Measurements from ENCODE around the gene TMCC2.

The TMCC2 gene

DNA sequence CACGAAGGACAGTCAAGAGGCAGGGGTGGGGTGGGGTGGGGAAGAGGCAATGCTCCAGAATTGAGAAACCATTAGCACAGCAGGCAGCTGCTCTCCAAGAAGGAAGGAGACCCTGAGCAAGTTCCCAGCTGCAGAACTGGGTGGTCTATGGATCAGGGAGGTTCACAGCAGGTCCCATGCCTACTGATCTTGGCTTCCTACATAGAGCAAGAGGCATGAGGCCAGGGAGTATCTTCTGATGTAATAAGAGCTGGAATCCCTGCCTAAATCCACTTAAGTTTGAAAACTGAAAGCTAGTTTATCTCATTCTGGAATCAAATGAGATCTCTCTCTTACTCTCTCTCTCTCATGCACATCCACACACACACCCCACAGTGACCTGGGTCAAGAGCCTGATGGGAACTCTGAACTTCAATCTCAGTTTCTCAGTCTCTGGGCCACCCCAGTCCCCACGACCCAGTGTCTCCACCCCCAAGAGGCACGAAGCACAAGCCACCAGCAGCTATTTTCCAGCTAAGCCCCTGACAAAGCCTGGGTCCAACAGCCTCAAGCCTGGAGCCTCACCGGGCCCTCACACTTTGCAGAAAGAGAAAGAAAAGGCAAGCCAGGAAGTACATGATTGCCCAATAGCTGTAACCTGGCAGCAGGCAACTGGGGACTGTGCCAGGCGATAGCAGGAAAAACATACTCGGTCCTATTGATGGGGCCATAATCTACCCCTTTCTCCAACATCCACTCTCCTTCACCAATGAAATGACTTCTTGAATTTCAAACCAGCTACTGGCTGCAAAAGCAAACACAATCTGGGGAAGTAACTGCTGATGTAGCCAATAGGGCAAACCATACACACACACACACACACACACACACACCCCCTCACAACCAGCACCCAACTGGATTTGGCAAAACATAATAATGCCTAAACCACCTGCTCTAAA lies 91.6 kb downstream of the TMCC2 start:
- Histone ChIP-seq H4K20me1 (ENCODE audit: control insufficient read depth, insufficient read depth, low read depth, low read length) (peaks cover 12% of the 10 kb centered on the region), H3K4me2 (ENCODE audit: low read length) (peak overlapping the region; percentile 89), H3K36me3 (ENCODE audit: control insufficient read depth, low read length) (peaks cover 50% of the 10 kb centered on the region), H3K27ac (ENCODE audit: low read depth, low read length) (peak overlapping the region; percentile 76), H3K79me2 (ENCODE audit: control insufficient read depth, low read length) (peaks cover 73% of the 10 kb centered on the region), H3K4me3 (ENCODE audit: low read length) (peak overlapping the region; percentile 99), H3K9me2 (replicated peaks; ENCODE audit: control insufficient read depth, low read length) (no peaks in the 10 kb centered on the region), H3K27me3 (ENCODE audit: control insufficient read depth, low read length) (no peaks in the 10 kb centered on the region), H3F3A (ENCODE audit: control insufficient read depth, insufficient read depth) (peaks cover 15% of the 10 kb centered on the region), H3K4me1 (ENCODE audit: control insufficient read depth, low read length) (peaks cover 63% of the 10 kb centered on the region), H3K9me3 (ENCODE audit: control insufficient read depth, insufficient read depth, low read length) (no peaks in the 10 kb centered on the region)
- TF ChIP-seq CTCF (IDR thresholded peaks at IDR 0.05; ENCODE audit: low read depth, low read length, poor library complexity, severe bottlenecking) (no peak), EZH2phosphoT487 (IDR thresholded peaks at IDR 0.05; ENCODE audit: borderline replicate concordance, low read length) (no peak)

DNA sequence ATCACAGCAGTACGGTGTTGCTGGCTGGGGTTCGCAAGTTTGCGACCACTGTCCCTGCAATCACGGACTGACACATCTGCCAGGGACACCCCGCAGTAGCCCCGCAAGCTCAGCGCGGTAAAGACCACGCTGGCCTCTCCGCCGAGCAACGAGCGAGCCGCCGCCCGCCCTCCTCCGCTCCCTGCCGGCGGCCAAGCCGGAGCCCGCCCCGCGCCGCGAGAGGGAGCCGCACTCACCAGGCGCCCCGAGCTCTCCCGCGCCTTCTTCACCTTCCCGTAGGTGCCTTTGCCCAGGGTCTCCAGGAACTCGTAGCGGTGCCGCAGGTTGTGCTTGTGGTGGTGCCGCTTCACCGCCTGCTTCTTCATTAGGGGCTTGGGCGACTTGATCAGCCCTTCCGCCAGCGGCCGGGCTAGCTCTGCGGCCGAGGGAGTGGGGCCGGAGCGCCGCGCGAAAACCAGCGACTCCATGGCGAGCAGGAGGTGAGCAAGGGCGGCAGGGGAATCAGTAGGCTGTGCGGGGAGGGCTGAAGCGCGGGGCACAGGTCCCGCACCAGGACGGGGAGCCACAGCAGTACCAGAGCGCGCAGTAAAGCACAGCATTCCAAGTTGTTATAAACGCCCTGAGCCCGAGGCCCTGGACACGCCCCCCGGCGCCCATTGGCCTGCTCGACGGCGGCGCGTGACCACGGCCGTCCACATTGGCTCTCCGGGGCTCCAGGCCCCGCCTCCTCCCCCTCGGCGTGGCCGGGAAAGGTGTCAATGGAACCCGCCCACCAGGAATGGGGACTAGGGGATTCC lies 93.6 kb downstream of the TMCC2 start, which contains the start of gene NUAK2:
Gene NUAK2, minus strand, starts transcription at position 584 of the 797 bp plus-strand sequence. Its CDS starts 117 bp downstream, at position 467.
- Histone ChIP-seq H3K4me2 (ENCODE audit: low read length) (peak within 1 kb of the TSS; percentile 89), H4K20me1 (ENCODE audit: control insufficient read depth, insufficient read depth, low read depth, low read length) (peaks cover 12% of the 10 kb centered on the region), H3K27me3 (ENCODE audit: control insufficient read depth, low read length) (peaks cover 3% of the 10 kb centered on the region; the same call in 1 of the 2 replicates), H3F3A (ENCODE audit: control insufficient read depth, insufficient read depth) (peaks cover 2% of the 10 kb centered on the region; the same call in 1 of the 2 replicates), H3K4me1 (ENCODE audit: control insufficient read depth, low read length) (peaks cover 55% of the 10 kb centered on the region), H3K79me2 (ENCODE audit: control insufficient read depth, low read length) (peaks cover 53% of the 10 kb centered on the region), H3K4me3 (ENCODE audit: low read length) (peak within 1 kb of the TSS; percentile 99), H3K36me3 (ENCODE audit: control insufficient read depth, low read length) (peaks cover 44% of the 10 kb centered on the region), H3K9me2 (replicated peaks; ENCODE audit: control insufficient read depth, low read length) (no peaks in the 10 kb centered on the region), H3K27ac (ENCODE audit: low read depth, low read length) (peak within 1 kb of the TSS; percentile 76), H3K9me3 (ENCODE audit: control insufficient read depth, insufficient read depth, low read length) (no peaks in the 10 kb centered on the region)
- TF ChIP-seq EZH2phosphoT487 (IDR thresholded peaks at IDR 0.05; ENCODE audit: borderline replicate concordance, low read length) (no peak), CTCF (IDR thresholded peaks at IDR 0.05; ENCODE audit: low read depth, low read length, poor library complexity, severe bottlenecking) (peak; percentile 48)

GRCh38 chr1:205321959-205322283 lies 94.2 kb downstream of the TMCC2 start:
- Histone ChIP-seq H3K9me3 (ENCODE audit: control insufficient read depth, insufficient read depth, low read length) (no peaks in the 10 kb centered on the region), H3K27ac (ENCODE audit: low read depth, low read length) (no peak overlapping the region), H3F3A (ENCODE audit: control insufficient read depth, insufficient read depth) (peaks cover 2% of the 10 kb centered on the region; the same call in 1 of the 2 replicates), H3K36me3 (ENCODE audit: control insufficient read depth, low read length) (peaks cover 38% of the 10 kb centered on the region), H3K4me3 (ENCODE audit: low read length) (peak overlapping the region; percentile 99), H3K27me3 (ENCODE audit: control insufficient read depth, low read length) (peaks cover 7% of the 10 kb centered on the region; the same call in 1 of the 2 replicates), H3K79me2 (ENCODE audit: control insufficient read depth, low read length) (peaks cover 47% of the 10 kb centered on the region), H3K9me2 (replicated peaks; ENCODE audit: control insufficient read depth, low read length) (no peaks in the 10 kb centered on the region), H3K4me1 (ENCODE audit: control insufficient read depth, low read length) (peaks cover 50% of the 10 kb centered on the region), H3K4me2 (ENCODE audit: low read length) (peak overlapping the region; percentile 89), H4K20me1 (ENCODE audit: control insufficient read depth, insufficient read depth, low read depth, low read length) (peaks cover 12% of the 10 kb centered on the region)
- TF ChIP-seq CTCF (IDR thresholded peaks at IDR 0.05; ENCODE audit: low read depth, low read length, poor library complexity, severe bottlenecking) (no peak), EZH2phosphoT487 (IDR thresholded peaks at IDR 0.05; ENCODE audit: borderline replicate concordance, low read length) (no peak)

Data from DOHH2 (cell line).